OCI-LY7 (cell line): ENCODE measurements around the gene E2F6. TPM values are rescaled to one million over a fixed set of nuclear protein-coding genes. Genes with fewer than 3 reads are reported as not detected.

Experiments
- BruUV-seq: library from RNA; stranded (reverse); fragments of 400-500 nt; replicated peaks from 2 replicates; lab custom pipeline; 2021; lab: Mats Ljungman, UMichigan
- CTCF ChIA-PET: fragments of 300-600 bp; sonication (Branson Sonifier 250); formaldehyde crosslinking; loops from one replicate; lab custom pipeline; 2022; ENCODE audit warnings: antibody characterized with exemption; ENCODE audit not compliant: unreplicated experiment; lab: Charles Lee
- POLR2A ChIA-PET: fragments of 300-600 bp; sonication (Branson Sonifier 250); formaldehyde crosslinking; loops from one replicate; lab custom pipeline; 2022; ENCODE audit warnings: antibody characterized with exemption; lab: Charles Lee
- DNase-seq: peaks from one replicate; pipeline ENCODE4 v3.0.0-alpha.2; 2015; ENCODE audit warnings: low spot score
- H2AFZ ChIP-seq: fragments of 200-600 bp; sonication (generic), shearing (Covaris generic); 2 replicates; pipeline ENCODE4 v1.6.1; 2014; ENCODE audit warnings: mild to moderate bottlenecking, antibody characterized with exemption, low read length, moderate library complexity
- H3K27ac ChIP-seq: fragments of 200-600 bp; sonication (generic); 2 replicates; pipeline ENCODE4 v1.5.1; 2014; ENCODE audit warnings: mixed run types, low read depth, mild to moderate bottlenecking, moderate library complexity, low read length, inconsistent platforms; ENCODE audit not compliant: poor library complexity, severe bottlenecking
- H3K36me3 ChIP-seq: fragments of 200-600 bp; sonication (generic); 2 replicates; pipeline ENCODE4 v1.6.1; 2014; ENCODE audit warnings: mild to moderate bottlenecking, antibody characterized with exemption, low read length, moderate library complexity, mixed read lengths; ENCODE audit not compliant: insufficient read depth
- H3K4me1 ChIP-seq: fragments of 200-600 bp; sonication (generic); 2 replicates; pipeline ENCODE4 v1.5.1; 2014; ENCODE audit warnings: mild to moderate bottlenecking, low read length; ENCODE audit not compliant: insufficient read depth, poor library complexity, severe bottlenecking
- H3K4me2 ChIP-seq: fragments of 200-600 bp; sonication (generic); 2 replicates; pipeline ENCODE4 v1.6.1; 2014; ENCODE audit warnings: mild to moderate bottlenecking, low read length
- H3K4me3 ChIP-seq: fragments of 200-600 bp; sonication (generic); 2 replicates; pipeline ENCODE4 v1.5.1; 2014; ENCODE audit warnings: mild to moderate bottlenecking, low read depth, low read length; ENCODE audit not compliant: poor library complexity, severe bottlenecking
- H3K79me2 ChIP-seq: fragments of 200-600 bp; sonication (generic); 2 replicates; pipeline ENCODE4 v1.6.1; 2016; ENCODE audit warnings: low read depth, mild to moderate bottlenecking, low read length, moderate library complexity, mixed read lengths; ENCODE audit not compliant: insufficient read depth
- H3K9me2 ChIP-seq: fragments of 200-600 bp; sonication (generic); 2 replicates; pipeline ENCODE4 v1.6.1; 2016; ENCODE audit warnings: mild to moderate bottlenecking, low read length, mixed read lengths; ENCODE audit not compliant: insufficient read depth
- H3K9me3 ChIP-seq: fragments of 200-600 bp; sonication (generic); 2 replicates; pipeline ENCODE4 v1.6.1; 2014; ENCODE audit warnings: mild to moderate bottlenecking, mixed run types, low read length, mixed read lengths
- H4K20me1 ChIP-seq: fragments of 200-600 bp; sonication (generic); 2 replicates; pipeline ENCODE4 v1.6.1; 2014; ENCODE audit warnings: mild to moderate bottlenecking, antibody characterized with exemption, low read length, moderate library complexity, mixed read lengths; ENCODE audit not compliant: insufficient read depth
- CTCF ChIP-seq: fragments of 200-600 bp; sonication (generic); conservative IDR thresholded peaks from 2 replicates; pipeline ENCODE4 v1.5.1; 2014; ENCODE audit warnings: mild to moderate bottlenecking, antibody characterized with exemption, low read length, moderate library complexity, mixed read lengths
- EZH2phosphoT487 ChIP-seq: fragments of 200-600 bp; sonication (generic); IDR thresholded peaks from 2 replicates; pipeline ENCODE4 v1.6.1; 2018; ENCODE audit warnings: low read depth, borderline replicate concordance, mild to moderate bottlenecking, mixed run types, antibody characterized with exemption, low read length, moderate library complexity, mixed read lengths
- intact Hi-C: fragments of 100-400 bp; cut with micrococcal nuclease; formaldehyde crosslinking; loops from one replicate; pipeline ENCODE4 v1.10.0; 2022; ENCODE audit not compliant: unreplicated experiment
- total RNA-seq, 2 experiments: library from RNA; depleted of rRNA in 1 of 2; stranded (reverse); fragments of >200 nt in 1 of 2; shearing (Covaris generic) in 1 of 2; gene quantifications; 2 replicates each; pipeline ENCODE4 v1.2.3, GENCODE V29; 2014 to 2022

The E2F6 gene
- total RNA-seq, 2 experiments from 2014 or later = 12.4 to 14.3 TPM

GRCh38 chr2:11397513-11397912 lies 68.4 kb downstream of the E2F6 start:
- no peaks in the 10 kb centered on the region for H3K9me3 ChIP-seq
- H3K9me2 ChIP-seq = no peaks in the 10 kb centered on the region
- H2AFZ ChIP-seq = no peak overlapping the region
- H3K4me1 ChIP-seq = no peaks in the 10 kb centered on the region
- no peaks in the 10 kb centered on the region for H4K20me1 ChIP-seq
- H3K4me3 ChIP-seq = no peak overlapping the region
- ChIA-PET CTCF (no interaction called here), POLR2A (no interaction called here)
- TF ChIP-seq CTCF (no peak), EZH2phosphoT487 (no peak)
- no TSS peak for BruUV-seq
- no peak for DNase-seq
- intact Hi-C loops = no loop called here
- no peak overlapping the region for H3K4me2 ChIP-seq
- no peaks in the 10 kb centered on the region for H3K79me2 ChIP-seq
- no peaks in the 10 kb centered on the region for H3K36me3 ChIP-seq
- no peak overlapping the region for H3K27ac ChIP-seq

- no peak overlapping the region for H3K27ac ChIP-seq
- ChIA-PET CTCF (interaction anchor here (1.2 kb wide), 1 partner anchor 177 kb away, joined by 4 read pairs; no protein-coding TSS in a partner anchor), POLR2A (no interaction called here)
- no peaks in the 10 kb centered on the region for H3K9me3 ChIP-seq
- no peak for DNase-seq
- H2AFZ ChIP-seq = no peak overlapping the region
- H3K79me2 ChIP-seq = no peaks in the 10 kb centered on the region
- no peak overlapping the region for H3K4me3 ChIP-seq
- H4K20me1 ChIP-seq = no peaks in the 10 kb centered on the region
- no peaks in the 10 kb centered on the region for H3K36me3 ChIP-seq
- no peaks in the 10 kb centered on the region for H3K9me2 ChIP-seq
- intact Hi-C loops = no loop called here
- H3K4me2 ChIP-seq = no peak overlapping the region
- TF ChIP-seq CTCF = no peak
- no peak for TF ChIP-seq EZH2phosphoT487
- BruUV-seq = no TSS peak
- no peaks in the 10 kb centered on the region for H3K4me1 ChIP-seq
Measured at GRCh38 chr2:11396467-11397445, 69.2 kb downstream of the E2F6 start.

- Histone ChIP-seq H3K27ac (no peak overlapping the region), H3K79me2 (no peaks in the 10 kb centered on the region), H3K36me3 (no peaks in the 10 kb centered on the region), H3K9me3 (no peaks in the 10 kb centered on the region), H4K20me1 (no peaks in the 10 kb centered on the region), H2AFZ (no peak overlapping the region), H3K9me2 (no peaks in the 10 kb centered on the region), H3K4me1 (no peaks in the 10 kb centered on the region), H3K4me3 (no peak overlapping the region), H3K4me2 (no peak overlapping the region)
- intact Hi-C loops = no loop called here
- BruUV-seq = no TSS peak
- CTCF ChIA-PET = interaction anchor here (1.2 kb wide), 1 partner anchor 177 kb away, joined by 4 read pairs; no protein-coding TSS in a partner anchor
- POLR2A ChIA-PET = no interaction called here
- DNase-seq = no peak
- no peak for TF ChIP-seq EZH2phosphoT487
- TF ChIP-seq CTCF = no peak
Measured at GRCh38 chr2:11396021-11396420, 69.9 kb downstream of the E2F6 start.
